CD4-positive, alpha-beta T cell treated with Interleukin-10 for 1 hour (primary cell): Measurements from ENCODE around the gene RIOX2.

ENCODE experiments used
- DNase-seq: peaks from one replicate; pipeline ENCODE4 v3.0.0-alpha.2; 2020

RIOX2 gene

DNA sequence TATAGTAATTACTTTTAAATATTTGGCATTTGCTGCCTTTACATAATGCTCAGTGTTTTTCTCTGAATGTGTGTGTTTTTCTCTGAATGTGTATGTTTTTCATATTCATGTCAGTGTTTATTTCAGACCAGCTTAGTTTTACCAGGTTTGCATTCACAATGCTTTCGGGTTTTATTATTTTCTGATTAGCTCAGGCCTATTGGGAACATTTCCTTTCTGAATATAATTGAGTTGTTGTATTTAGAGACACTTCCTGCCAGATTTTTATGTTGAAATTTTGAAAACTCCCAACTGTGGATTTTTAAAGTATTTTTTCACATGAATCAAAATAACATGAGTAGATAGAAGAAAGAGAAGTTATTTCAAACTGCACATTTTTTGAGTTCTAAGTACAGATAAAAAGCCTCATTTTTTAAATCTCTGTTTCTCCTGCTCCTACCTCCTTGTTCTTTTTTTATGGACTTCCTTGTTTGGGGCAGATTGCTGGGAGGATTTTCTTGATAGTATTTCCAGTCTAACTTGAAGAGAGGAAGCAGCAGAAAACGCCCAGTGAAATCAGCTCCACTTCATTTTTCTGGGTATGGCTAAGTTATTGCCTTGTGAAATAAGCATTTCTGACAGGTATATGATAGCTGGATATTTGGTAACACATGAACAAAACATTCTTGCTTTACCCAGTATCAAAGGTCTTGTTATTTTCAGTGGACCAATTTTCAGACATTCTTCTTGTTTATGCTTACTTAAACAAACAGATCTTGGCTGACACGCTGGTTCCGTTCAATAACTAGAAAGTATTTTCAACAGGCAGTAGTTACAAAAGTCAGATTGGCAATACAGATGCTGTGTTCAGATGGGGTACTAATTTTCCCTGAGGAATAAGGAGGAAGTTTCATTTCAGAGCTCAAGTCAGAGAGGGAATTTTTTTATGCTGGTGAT lies 70.7 kb downstream of the RIOX2 start:
- DNase-seq, result no peak

DNA sequence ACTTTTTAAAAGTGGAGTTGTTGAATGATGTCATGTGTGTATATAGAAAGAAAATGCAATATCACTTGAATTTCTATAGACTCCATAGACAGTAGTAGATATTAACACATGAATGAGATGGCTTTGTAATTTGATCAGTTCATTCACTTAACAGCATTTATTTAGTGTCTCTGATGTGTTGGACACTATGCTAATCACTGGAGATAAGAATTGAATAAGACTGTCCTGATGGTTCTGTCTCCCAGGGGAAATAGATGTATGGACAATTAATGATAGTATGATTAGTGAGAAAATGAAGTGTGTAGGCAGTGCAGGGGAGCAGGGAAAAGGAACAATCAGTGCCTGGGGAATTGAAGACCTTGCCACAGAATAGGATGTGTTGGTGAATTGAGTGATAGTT lies 72.9 kb downstream of the RIOX2 start:
- DNase-seq, result no peak

DNA sequence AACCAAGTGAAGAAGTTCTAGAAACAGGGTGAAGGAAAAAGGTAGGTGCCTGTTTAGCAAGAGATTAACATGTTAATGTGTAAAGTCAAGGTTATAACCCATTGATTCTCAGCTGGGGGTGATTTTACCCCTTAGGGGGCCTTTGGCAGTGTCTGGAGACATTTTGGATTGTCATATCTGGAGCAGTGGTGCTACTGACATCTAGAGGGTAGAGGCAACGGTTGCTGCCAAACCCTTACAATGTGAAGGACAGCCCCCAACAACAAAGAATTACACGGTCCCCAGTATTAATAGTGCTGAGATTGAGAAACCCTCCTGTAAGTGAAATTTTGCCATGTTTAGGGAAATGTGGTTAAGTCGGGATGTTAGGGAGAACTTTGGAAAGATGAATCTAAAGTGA lies 75.7 kb downstream of the RIOX2 start:
- no peak for DNase-seq

DNA sequence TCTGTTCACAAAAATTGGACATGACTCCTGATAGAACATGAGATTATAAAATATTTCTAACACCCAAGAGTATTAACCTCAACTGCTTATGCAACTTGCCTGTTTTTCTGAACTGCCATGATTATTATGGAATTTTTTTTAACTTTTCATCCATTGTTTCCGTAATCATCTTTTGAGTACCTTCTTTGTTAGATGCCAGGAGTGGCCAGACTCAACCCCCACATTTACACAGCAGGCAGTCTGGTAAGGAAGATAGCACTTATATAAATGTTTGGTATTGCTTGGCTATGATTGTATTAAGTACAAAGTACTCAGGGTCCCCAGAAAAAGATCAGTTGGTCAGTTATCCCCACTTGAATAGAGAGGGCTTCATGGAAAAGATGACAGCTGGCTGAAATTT lies 76.1 kb downstream of the RIOX2 start:
- DNase-seq, result no peak

- DNase-seq, result no peak
Measured at GRCh38 chr3:97895216-97895615, 77.0 kb downstream of the RIOX2 start.

DNA sequence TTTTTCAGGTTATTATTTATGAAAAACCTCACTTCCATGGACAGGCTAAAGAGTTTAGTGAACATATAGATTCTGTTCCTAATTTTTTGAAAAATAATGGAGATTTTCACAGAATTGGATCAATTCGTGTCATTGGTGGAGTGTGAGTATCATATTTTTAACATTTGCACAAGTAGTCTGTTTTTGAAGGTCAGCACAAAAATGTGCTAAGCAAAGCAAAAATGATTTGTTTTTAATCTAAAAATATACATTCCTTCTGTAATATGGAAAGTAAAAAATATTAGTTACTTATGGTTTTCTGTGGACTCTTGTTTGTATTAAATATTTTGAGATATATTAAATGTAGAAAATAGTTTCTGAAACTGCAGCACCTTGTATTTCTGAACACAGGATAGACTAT lies 79.4 kb downstream of the RIOX2 start:
- DNase-seq, result no peak
